HL-60 (cell line): ENCODE data around the gene PAM16.

Source experiments
- POLR2AphosphoS5 ChIP-seq: IDR thresholded peaks from 2 replicates; pipeline ENCODE4 v1.6.1; 2012; ENCODE audit warnings: low read depth
- TF ChIP-seq, protein P1 (sequence below): IDR thresholded peaks from one replicate; pipeline ENCODE4 v1.5.1; 2011; ENCODE audit warnings: low read length, control low read depth, inconsistent platforms; ENCODE audit not compliant: insufficient read depth
- TF ChIP-seq, protein P2 (sequence below): IDR thresholded peaks from 2 replicates; pipeline ENCODE4 v1.6.1; 2012; ENCODE audit warnings: low read depth; ENCODE audit not compliant: insufficient replicate concordance

- TF ChIP-seq, protein P1, sequence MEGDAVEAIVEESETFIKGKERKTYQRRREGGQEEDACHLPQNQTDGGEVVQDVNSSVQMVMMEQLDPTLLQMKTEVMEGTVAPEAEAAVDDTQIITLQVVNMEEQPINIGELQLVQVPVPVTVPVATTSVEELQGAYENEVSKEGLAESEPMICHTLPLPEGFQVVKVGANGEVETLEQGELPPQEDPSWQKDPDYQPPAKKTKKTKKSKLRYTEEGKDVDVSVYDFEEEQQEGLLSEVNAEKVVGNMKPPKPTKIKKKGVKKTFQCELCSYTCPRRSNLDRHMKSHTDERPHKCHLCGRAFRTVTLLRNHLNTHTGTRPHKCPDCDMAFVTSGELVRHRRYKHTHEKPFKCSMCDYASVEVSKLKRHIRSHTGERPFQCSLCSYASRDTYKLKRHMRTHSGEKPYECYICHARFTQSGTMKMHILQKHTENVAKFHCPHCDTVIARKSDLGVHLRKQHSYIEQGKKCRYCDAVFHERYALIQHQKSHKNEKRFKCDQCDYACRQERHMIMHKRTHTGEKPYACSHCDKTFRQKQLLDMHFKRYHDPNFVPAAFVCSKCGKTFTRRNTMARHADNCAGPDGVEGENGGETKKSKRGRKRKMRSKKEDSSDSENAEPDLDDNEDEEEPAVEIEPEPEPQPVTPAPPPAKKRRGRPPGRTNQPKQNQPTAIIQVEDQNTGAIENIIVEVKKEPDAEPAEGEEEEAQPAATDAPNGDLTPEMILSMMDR, result no peak
- TF ChIP-seq, protein P2, sequence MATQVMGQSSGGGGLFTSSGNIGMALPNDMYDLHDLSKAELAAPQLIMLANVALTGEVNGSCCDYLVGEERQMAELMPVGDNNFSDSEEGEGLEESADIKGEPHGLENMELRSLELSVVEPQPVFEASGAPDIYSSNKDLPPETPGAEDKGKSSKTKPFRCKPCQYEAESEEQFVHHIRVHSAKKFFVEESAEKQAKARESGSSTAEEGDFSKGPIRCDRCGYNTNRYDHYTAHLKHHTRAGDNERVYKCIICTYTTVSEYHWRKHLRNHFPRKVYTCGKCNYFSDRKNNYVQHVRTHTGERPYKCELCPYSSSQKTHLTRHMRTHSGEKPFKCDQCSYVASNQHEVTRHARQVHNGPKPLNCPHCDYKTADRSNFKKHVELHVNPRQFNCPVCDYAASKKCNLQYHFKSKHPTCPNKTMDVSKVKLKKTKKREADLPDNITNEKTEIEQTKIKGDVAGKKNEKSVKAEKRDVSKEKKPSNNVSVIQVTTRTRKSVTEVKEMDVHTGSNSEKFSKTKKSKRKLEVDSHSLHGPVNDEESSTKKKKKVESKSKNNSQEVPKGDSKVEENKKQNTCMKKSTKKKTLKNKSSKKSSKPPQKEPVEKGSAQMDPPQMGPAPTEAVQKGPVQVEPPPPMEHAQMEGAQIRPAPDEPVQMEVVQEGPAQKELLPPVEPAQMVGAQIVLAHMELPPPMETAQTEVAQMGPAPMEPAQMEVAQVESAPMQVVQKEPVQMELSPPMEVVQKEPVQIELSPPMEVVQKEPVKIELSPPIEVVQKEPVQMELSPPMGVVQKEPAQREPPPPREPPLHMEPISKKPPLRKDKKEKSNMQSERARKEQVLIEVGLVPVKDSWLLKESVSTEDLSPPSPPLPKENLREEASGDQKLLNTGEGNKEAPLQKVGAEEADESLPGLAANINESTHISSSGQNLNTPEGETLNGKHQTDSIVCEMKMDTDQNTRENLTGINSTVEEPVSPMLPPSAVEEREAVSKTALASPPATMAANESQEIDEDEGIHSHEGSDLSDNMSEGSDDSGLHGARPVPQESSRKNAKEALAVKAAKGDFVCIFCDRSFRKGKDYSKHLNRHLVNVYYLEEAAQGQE, result no peak
- TF ChIP-seq POLR2AphosphoS5, result no peak
These were observed 13.9 kb upstream of the PAM16 start for GRCh38 chr16:4365014-4365406.
